GM18873 (cell line): Measurements from ENCODE around the gene SORBS2.

ENCODE experiments used
- ATAC-seq: cut with Tn5 transposase; IDR thresholded peaks from one replicate; pipeline ENCODE4 v1.9.1; 2021; ENCODE audit warnings: mild to moderate bottlenecking, moderate library complexity, moderate number of reproducible peaks; ENCODE audit not compliant: unreplicated experiment, low FRiP score

The SORBS2 gene

GRCh38 chr4:185803022-185803421 is 9.0 kb downstream of the SORBS2 start:
- ATAC-seq = no peak

DNA sequence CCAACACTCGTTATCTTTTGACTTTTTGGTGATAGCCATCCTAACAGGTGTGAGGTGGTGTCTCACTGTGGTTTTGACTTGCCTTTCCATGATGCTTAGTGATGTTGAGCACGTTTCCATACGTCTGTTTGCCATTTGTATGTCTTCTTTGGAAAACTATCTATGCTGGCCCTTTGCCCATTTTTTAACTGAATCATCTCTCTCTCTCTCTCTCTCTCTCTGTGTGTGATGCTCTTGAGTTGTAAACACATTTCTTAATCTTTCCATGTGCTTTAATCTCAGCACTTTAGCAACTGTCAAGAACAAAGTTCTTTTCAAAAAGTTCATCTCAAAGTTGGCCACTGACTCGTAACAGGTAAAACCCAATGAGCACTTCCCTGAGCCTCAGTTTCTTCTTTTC is 10.5 kb downstream of the SORBS2 start:
- ATAC-seq = no peak

- no peak for ATAC-seq
These were observed 11.6 kb downstream of the SORBS2 start for GRCh38 chr4:185800266-185800945.

- no peak for ATAC-seq
These were observed 12.6 kb downstream of the SORBS2 start for GRCh38 chr4:185799442-185799841.

DNA sequence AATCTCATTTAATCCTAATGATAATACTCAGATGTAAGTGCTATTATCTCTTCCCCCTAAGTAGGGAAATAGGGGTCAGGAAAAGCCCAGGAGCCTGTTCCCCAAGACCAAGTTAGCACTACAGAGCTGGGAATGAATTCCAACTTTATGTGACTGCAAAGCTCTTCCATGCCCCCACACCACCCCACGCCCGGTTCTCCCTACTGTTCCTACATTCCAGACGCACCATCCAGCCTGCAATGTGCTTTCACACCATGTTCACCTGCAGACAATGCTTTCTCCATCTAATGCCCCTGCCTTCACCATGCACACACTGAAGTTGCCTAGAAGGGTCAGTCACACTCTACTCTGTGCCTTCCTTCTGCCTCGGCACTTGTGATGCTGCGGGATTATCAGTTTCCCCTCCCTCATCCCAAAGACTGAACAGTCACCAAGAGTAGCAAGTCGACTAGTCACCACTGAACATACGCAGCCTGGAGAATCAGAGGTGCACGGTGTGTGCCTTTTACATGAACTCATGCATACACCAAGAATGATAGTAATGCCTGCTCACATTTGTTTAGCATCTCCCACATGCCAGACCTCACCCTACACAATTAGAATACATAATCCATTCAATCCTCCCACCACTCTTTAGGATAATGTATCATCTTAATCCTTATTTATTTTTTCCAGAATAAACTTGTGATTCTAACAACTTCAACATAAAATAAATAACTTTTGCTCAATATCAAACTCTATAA is 14.2 kb downstream of the SORBS2 start:
- ATAC-seq = no peak

DNA sequence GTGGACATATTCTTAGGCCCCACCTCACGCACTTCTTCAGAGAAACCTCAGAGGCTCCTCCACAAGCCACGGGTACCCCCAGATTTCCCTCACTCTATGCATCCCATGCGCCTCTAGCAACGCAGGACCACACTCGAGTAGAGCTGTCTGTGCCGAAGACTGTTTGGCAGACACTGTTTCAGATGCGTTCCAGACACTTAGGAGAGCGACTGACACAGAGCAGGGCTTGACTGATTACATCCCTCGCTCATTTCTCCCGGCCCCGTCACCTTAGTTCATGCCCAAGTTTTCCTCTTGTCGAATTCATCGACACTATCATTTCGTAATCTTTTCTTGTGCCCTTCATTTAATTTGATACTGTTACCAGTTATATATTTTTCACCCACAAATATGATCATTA is 15.0 kb downstream of the SORBS2 start:
- no peak for ATAC-seq

GRCh38 chr4:185796176-185796575 is 15.8 kb downstream of the SORBS2 start:
- no peak for ATAC-seq

- ATAC-seq = no peak
These were observed 17.4 kb downstream of the SORBS2 start for GRCh38 chr4:185794637-185795036.

DNA sequence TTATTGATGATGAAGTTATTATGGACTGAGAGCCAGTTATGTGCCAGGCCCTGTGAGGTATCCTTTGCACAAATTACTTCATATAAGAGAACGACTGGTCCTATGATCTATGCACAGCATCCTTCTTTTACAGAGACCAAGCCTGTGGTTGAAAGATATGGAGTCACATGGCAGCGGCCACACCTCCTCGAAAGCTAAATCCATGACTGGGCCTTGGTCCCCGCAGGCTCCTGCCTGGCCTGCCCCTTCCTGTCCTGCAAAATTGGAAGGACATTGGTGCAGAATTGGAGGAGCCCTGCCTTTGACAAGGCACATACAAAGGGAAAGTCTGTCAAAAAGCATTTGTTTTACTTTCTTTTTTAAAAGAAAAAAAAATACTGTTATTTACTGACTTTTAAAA is 18.3 kb downstream of the SORBS2 start:
- no peak for ATAC-seq

- no peak for ATAC-seq
These were observed 18.9 kb downstream of the SORBS2 start for GRCh38 chr4:185793116-185793485.

- no peak for ATAC-seq
These were observed 19.4 kb downstream of the SORBS2 start for GRCh38 chr4:185792384-185793115.

GRCh38 chr4:185787926-185788679 is 23.9 kb downstream of the SORBS2 start:
- no peak for ATAC-seq

DNA sequence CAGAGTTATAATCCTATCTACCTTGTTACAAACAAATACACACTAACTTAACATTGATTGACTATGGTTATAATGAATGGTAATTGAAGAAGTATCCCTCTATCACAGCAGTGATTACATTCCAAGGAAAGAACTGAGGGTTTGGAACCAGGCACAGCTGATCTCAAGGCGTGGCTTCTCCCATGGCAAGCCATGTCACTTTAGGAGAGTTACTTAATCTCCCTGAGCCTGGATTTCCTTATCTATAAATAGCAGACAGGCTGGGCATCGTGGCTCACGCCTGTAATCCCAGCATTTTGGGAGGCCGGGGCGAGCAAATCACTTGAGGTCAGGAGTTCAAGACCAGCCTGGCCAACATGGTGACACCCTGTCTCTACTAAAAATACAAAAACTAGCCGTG is 25.6 kb downstream of the SORBS2 start:
- ATAC-seq = no peak

GRCh38 chr4:185783574-185783973 is 28.4 kb downstream of the SORBS2 start:
- ATAC-seq = no peak

- no peak for ATAC-seq
These were observed 29.5 kb downstream of the SORBS2 start for GRCh38 chr4:185782523-185782922.

GRCh38 chr4:185781555-185782215 is 30.3 kb downstream of the SORBS2 start:
- no peak for ATAC-seq

DNA sequence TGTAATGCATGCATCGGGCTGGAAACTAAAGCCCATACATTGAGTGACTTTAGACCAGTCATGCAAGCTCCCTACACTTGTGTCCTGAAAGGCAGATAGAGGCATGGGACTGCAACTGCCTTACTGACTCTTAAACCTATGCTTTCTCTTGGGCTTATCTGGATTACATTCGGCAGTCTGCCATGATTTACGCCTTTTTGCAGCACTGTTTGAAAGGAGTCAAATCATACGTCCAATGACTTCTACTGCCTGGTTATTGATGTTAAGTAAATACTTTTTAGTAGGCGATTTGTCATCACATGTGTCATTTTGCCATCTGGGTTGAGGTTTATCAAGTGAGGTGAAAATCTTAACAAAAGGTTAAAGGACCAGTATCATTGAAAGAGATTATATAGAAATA is 31.5 kb downstream of the SORBS2 start:
- ATAC-seq = no peak

- no peak for ATAC-seq
These were observed 32.5 kb downstream of the SORBS2 start for GRCh38 chr4:185779517-185779916.

- no peak for ATAC-seq
These were observed 33.7 kb downstream of the SORBS2 start for GRCh38 chr4:185778307-185778706.

- no peak for ATAC-seq
These were observed 36.0 kb downstream of the SORBS2 start for GRCh38 chr4:185775792-185776555.
